ENCODE measurements around the gene COX5A. TPM values are rescaled to one million over a fixed set of nuclear protein-coding genes. Genes with fewer than 3 reads are reported as not detected.
"Not testable (repeated sequence)": the region's sequence is repeated elsewhere in the genome, so short reads cannot be mapped to it uniquely, and the experiment has no call there.

The COX5A gene
- total and polyA plus RNA-seq, 9 donors: 24.8 to 158 (median 75.0) TPM

DNA sequence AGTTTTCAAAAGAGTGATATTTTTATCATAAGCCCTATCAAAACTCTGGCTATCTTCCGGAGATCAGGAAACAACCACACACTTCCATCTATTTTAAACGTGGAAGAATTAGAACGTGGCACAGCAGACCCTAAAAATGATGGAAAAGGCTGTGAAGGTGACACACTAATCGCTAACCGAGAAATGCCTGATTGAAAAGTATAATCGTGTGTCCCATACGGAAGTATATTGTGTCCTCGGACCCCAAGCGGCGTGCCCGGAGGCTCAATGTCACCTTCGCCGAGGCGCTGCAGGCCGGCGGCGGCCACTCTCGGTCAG lies 642 bp downstream of the COX5A start:
- Histone ChIP-seq H3K9me3 (no peaks in the 10 kb centered on the region), H3K27ac (peak overlapping the region; percentile 73 to 74), H3K36me3 (no peaks in the 10 kb centered on the region), H3K27me3 (no peaks in the 10 kb centered on the region), H3K4me1 (ENCODE audit: insufficient read depth) (peaks cover 2% of the 10 kb centered on the region), H3K4me3 (peak overlapping the region; percentile 95)
- no peak for TF ChIP-seq POLR2A (IDR thresholded peaks at IDR 0.05)
- TF ChIP-seq, protein P1, sequence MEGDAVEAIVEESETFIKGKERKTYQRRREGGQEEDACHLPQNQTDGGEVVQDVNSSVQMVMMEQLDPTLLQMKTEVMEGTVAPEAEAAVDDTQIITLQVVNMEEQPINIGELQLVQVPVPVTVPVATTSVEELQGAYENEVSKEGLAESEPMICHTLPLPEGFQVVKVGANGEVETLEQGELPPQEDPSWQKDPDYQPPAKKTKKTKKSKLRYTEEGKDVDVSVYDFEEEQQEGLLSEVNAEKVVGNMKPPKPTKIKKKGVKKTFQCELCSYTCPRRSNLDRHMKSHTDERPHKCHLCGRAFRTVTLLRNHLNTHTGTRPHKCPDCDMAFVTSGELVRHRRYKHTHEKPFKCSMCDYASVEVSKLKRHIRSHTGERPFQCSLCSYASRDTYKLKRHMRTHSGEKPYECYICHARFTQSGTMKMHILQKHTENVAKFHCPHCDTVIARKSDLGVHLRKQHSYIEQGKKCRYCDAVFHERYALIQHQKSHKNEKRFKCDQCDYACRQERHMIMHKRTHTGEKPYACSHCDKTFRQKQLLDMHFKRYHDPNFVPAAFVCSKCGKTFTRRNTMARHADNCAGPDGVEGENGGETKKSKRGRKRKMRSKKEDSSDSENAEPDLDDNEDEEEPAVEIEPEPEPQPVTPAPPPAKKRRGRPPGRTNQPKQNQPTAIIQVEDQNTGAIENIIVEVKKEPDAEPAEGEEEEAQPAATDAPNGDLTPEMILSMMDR (IDR thresholded peaks at IDR 0.05): no peak
- DNase-seq: peak in 1 of 5 donors; percentile 32
- intact Hi-C loops (cut with DNase I): no loop called here
- 0% methylated on average over 18 of the region's 18 CpGs for WGBS, 3 donors

DNA sequence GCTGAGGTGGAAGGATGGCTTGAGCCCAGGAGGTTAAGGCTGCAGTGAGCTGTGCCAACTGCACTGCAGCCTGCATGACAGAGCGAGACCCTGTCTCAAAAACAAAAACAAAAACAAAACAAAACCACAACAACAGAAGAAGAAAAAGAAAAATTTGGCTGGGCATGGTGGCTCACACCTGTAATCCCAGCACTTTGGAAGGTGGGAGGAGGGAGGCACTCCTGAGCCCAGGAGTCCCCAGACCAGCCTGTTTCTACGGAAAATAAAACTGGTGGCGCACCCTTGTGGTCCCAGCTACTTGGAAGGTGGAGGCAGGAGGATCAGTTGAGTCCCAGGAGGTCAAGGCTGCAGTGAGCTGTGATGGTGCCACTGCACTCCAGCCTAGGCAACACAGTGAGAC lies 2.7 kb downstream of the COX5A start:
- H3K27ac ChIP-seq; H3K9me3 ChIP-seq; H3K4me3 ChIP-seq; H3K27me3 ChIP-seq; H3K36me3 ChIP-seq; DNase-seq; H3K4me1 ChIP-seq (ENCODE audit: insufficient read depth); intact Hi-C loops (cut with DNase I): not testable (repeated sequence)
- 77 to 86% (median 82%) methylated on average over 3 of the region's 3 CpGs for WGBS, 3 donors

DNA sequence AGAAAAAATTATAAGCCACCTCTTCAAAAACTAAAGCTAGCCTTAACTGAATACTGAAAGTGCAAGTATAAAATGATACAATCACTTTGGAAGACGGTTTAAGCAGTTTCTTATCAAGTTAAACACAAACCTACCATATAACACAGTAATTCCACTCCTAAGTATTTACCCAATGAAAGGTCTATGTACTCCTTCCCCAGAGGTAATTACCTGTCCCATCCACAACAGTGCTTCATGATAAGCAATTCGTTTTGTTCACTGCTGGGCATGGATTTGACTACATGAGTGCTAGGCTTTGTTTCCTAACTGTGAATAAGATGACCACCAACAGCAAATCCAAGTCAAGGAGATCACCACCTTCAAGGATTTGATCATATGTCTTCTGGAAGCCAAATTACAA lies 4.3 kb downstream of the COX5A start:
- H3K9me3 ChIP-seq: no peaks in the 10 kb centered on the region
- no peak overlapping the region for H3K27ac ChIP-seq
- no peaks in the 10 kb centered on the region for H3K36me3 ChIP-seq
- H3K27me3 ChIP-seq: no peaks in the 10 kb centered on the region
- 45 to 68% (median 51%) methylated on average over 2 of the region's 2 CpGs for WGBS, 3 donors
- H3K4me1 ChIP-seq (ENCODE audit: insufficient read depth): peaks cover 2% of the 10 kb centered on the region
- TF ChIP-seq POLR2A (IDR thresholded peaks at IDR 0.05) (no peak), EP300 (IDR thresholded peaks at IDR 0.05) (no peak)
- TF ChIP-seq, protein P1 (IDR thresholded peaks at IDR 0.05): no peak
- DNase-seq: no peak
- intact Hi-C loops (cut with DNase I): no loop called here
- H3K4me3 ChIP-seq: no peak overlapping the region

DNA sequence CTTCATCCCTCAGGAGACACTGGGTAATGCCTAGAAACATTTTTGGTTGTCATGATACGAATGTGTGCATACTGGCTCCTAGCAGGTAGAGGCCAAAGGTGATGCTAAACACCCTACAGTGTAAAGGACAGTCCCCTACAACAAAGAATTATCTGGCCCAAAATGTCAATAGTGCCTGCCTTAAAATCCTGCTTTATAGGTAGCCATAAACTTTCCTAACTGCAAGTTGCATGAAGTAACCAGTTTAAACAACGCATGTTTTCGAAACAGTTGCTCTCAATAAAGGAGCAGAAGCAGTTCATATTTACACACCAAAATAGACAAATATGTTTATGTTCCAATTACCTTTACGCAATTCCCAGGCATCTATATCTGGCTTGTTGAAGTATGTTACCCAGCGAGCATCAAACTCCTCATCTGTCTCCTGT lies 9.1 kb downstream of the COX5A start:
- TF ChIP-seq POLR2A (IDR thresholded peaks at IDR 0.05): no peak
- TF ChIP-seq, protein P1 (IDR thresholded peaks at IDR 0.05): no peak
- TF ChIP-seq EP300 (IDR thresholded peaks at IDR 0.05): no peak
- Histone ChIP-seq H3K27me3 (no peaks in the 10 kb centered on the region), H3K36me3 (no peaks in the 10 kb centered on the region), H3K4me3 (no peak overlapping the region), H3K9me3 (no peaks in the 10 kb centered on the region), H3K4me1 (ENCODE audit: insufficient read depth) (no peaks in the 10 kb centered on the region), H3K27ac (no peak overlapping the region)
- DNase-seq: no peak
- intact Hi-C loops (cut with DNase I): no loop called here
- 96 to 99% (median 97%) methylated on average over 5 of the region's 5 CpGs for WGBS, 3 donors

DNA sequence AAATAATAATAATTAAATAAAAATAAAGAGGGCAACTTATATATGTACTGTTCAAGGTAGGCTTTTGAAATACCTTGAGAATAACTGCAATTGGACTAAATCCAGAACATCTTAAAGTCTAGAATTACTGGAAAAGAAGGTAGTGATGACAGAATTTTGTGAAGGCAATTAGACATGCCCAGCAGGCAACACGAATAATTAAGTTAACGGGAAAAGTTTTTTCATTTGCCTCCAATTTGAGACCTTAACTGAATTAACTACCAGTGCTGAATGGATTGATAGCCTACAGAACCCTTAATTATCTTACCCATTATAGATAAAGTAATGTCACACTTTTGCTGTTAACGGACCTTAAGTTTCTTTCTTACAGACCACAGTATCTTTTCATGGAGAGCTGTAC lies 13.3 kb downstream of the COX5A start:
- no peaks in the 10 kb centered on the region for H3K4me1 ChIP-seq (ENCODE audit: insufficient read depth)
- H3K36me3 ChIP-seq: no peaks in the 10 kb centered on the region
- H3K27me3 ChIP-seq: no peaks in the 10 kb centered on the region
- no peak overlapping the region for H3K4me3 ChIP-seq
- 87 to 94% (median 93%) methylated on average over 3 of the region's 3 CpGs for WGBS, 3 donors
- intact Hi-C loops (cut with DNase I): no loop called here
- no peaks in the 10 kb centered on the region for H3K9me3 ChIP-seq
- DNase-seq: no peak
- TF ChIP-seq POLR2A (IDR thresholded peaks at IDR 0.05): no peak
- TF ChIP-seq EP300 (IDR thresholded peaks at IDR 0.05): no peak
- TF ChIP-seq, protein P1 (IDR thresholded peaks at IDR 0.05): no peak
- H3K27ac ChIP-seq: no peak overlapping the region
